GM21423 (cell line): ENCODE measurements around the gene HBP1.
"Not testable (repeated sequence)": the region's sequence is repeated elsewhere in the genome, so short reads cannot be mapped to it uniquely, and the experiment has no call there.

Experiments used
- ATAC-seq: cut with Tn5 transposase; IDR thresholded peaks from one replicate; pipeline ENCODE4 v1.9.1; 2021; ENCODE audit warnings: mild to moderate bottlenecking, moderate library complexity; ENCODE audit not compliant: unreplicated experiment

Gene HBP1

DNA sequence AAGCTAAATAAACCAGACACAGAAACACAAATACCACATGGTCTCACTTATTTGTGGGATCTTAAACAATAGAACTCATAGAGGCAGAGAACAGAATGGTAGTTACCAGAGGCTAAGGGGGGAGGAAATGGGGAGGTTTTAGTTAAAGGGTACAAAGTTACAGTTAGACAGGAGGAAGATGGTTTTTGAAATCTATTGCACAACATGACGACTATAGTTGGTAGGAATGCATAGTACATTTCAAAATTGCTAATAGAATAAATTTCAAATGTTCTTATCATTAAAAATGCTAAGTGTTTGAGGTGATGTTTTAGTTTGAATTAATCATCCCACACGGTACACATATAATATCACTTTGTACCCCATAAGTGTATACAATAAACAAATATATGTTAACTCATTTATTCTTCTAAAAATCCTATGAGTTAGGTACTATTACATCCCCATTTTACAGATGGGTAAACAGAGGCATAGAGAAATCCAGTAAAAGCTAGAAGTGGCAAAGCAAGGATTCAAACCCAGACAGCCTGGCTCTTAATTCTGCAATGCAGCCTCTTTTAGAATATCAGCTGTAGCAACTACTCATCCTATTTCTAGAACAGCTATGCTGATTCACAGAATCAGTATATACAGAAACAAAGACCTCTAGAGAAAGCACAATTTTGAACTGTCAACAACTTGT is 50.9 kb downstream of the HBP1 start:
- no peak for ATAC-seq

DNA sequence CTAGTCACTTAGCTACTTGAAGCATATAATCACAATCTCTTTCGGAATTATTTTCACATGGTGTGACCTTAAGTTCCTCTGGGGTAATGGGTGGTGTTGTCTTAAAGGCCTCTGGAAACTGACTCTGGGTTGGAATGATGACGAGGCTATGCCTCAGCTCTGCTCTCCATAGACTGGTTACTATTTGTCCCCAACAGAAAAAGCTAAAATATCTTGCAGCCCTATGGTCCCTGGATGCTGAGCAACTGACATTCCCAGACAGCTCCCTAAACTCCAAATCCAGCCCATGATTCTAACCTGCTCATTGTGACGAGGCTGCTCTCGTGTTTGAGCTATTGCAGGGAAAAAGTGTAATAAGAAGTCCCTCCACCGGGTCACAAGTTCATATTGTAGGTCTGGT is 51.6 kb downstream of the HBP1 start:
- ATAC-seq = no peak

DNA sequence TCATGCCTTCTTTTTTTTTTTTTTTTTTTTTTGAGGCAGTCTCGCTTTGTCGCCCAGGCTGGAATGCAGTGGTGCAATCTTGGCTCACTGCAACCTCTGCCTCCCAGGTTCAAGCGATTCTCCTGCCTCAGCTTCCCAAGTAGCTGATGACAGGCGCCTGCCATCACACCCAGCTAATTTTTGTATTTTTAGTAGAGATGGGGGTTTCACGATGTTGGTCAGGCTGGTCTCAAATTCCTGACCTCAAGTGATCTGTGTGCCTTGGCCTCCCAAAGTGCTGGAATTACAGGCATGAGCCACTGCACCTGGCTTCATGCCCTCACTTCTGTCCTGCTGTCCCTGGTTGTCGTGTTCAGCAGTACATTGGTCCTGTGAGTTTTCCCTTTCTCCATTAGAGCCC is 52.0 kb downstream of the HBP1 start:
- not testable (repeated sequence) for ATAC-seq

DNA sequence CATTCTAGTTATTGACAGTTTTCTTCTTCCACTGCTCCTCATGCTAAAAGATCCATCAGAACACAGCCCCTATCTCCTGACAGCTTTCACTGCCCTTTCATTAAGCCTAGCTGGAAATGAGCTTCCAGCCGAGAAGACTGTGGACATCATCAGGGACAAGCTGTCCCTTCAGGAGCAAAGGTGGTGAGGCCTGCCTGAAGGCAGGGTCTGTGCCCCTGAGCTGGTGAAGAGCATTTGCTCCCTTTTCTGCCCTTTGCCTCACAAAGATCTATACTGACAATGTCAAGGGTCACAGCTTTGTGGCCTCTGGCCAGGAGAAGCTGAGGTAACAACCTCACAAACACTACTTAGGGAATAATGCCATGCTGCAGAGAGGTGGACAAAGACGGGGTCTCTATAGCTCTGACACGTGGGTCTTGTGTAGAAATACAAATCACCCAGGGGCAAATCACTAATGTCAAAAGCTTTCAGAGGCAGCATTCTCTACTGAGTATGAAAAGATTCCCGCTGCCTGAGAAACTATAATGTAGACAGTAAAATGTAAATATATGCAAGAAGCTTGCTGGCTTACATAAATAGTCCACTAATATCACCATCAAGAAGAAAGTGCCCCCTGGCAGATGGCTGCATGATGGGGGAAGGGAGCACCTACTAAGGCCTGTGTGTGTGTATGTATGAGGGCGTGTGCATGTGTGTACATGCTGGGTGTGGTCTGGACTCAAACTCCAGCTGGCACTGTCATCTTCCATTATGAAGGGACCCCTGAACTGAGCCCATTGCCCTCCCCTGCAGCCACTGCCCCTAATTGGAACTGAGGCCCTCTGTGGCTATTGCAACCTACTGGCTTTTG is 55.8 kb downstream of the HBP1 start:
- no peak for ATAC-seq

DNA sequence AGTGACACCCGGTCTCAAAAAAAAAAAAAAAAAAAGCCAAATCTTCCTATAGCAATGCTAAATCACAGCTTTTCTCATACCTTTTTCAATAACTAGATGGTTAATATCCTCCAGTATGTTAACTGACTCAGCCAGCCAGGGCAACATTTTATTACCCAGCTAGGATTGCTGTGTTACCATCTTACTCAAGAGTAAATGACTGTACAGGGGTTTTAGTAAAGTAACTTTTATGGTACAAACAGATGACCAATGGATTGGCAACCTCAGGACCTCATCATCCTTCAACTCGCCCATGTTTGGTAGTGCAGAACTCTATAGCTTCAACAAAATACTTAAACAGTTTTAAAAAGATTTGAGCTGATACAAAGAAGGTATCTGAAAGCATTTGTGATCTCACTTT is 59.5 kb downstream of the HBP1 start:
- no peak for ATAC-seq

DNA sequence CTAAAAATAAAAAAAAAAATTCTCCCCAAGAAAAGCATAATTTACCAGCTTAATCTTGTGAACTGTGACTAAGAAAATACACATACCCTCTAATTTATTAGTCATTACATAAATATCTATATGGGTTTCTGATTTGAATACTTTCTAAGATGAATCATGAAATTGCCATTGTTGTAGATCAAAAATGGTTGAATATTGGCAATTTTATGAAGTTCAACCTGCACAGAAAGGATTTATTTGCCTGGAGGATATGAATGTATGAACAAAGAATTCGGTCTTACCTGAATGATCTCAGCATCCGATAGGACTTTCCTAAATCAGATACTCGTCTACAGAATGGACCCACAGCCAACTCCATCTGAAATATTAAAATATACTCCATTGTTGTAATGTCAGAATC is 61.5 kb downstream of the HBP1 start:
- ATAC-seq = no peak

DNA sequence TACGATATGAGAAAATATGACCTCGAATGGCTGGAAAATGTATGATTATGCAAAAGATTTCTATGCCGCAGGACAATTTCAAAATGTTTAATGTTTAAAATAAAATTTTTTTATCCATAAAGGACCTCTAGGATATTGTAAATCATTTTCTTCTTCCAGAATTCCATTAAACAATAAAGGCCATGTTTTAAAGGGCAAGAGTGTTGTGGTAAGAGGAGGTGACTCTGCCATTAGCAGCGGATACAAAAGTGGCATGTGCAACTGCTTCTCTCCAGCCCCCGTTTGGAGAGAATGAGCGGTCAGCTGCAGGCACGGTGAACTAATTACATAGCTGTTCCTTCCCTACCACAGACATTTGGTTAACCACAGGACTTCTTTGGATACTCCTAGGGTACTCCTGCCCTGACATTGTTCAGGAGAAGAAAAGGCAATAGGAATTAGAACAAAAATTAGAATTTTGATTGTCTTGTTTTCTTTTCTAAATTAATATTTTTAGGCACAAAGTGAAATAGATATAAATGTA is 63.8 kb downstream of the HBP1 start:
- no peak for ATAC-seq

DNA sequence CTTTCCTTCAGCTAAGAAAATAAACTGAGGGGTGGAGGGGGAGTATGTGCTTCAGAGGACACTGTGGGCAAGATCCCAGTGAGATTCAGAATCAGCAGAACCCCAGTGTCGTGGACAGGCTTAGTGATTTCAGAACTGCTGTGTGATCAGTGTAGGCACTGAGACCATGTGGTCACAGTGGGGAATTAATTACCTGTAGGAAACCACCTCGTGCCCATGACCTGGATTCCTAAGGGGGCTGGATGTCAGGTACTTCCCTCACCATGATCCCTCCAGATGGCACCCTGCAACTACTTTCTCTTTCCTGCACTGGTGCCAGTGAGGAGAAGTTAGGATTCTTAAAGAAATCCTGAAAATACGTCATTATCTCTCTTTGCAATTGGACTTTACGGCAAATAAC is 64.4 kb downstream of the HBP1 start:
- no peak for ATAC-seq

DNA sequence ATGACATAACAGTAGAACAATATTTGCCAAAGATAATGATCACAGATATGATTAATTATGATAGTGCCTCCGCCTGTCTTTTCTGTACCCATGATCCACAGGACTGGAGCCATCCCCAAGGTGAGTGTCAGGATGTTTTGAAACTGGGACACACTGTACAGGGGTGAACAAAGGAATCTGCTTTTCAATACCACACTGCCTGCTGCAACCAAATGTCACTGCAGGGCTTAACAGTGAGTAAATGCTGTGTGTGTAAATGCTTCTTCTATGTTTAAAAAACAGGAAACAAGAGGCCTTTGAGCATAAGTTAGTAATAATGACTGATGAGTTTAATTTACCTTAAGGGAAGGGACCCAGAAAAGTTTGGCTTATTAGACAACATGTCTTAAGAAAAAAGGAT is 65.2 kb downstream of the HBP1 start:
- no peak for ATAC-seq

DNA sequence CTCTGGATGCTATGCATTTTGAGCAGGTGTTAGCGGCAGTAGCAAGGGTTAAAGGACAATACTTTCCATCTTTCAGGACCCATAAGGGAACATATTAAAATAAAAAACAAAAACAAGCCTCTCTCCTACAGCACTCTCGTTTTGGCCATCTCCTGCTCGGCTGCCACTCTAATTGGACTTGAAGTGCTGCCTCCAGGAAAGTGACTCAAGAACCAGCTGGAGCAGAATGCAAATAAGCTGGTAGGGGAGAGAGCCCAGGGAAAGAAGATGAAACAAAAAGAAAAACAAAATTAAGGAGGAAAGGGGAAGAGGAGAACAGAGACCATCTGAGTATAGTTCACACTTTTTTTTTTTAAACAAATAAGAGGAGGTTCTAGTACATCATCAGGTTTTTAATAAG is 65.6 kb downstream of the HBP1 start:
- ATAC-seq = no peak

DNA sequence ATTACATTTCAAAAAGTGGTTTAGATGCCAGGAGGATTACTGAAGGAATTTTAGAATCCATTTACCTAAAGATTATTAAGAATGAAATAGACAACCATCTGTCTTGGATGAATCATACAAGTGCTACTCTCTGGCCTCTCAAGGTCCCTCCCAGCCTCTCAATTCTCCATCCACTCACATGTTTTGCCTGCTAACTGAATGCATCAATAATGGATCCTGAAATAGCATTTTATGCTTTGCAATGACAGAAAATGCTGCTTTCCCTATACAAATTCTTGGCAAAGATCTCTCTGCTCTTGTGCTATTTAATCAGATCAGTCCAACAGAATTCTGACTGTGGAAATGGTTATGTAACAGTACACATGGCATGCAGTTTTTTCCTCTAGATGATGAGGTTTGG is 68.1 kb downstream of the HBP1 start:
- no peak for ATAC-seq

DNA sequence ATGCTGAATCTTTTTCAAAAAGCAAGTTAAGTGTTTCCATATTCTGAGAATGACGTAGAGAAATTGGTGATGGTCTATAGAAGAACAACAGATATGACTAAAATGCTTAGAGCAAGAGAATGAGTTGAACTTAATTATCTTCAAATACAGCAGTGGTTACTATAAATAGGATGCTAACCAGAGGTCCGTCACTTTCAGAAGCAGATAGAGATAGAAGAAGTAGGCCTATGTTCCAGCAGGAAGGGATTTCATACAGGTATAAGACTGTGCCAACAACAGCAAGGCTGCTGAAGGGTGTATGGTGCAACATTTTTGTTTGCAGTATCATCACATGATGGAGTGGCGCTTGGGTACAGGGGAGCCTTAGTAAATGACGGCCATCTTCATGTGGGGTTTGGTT is 68.6 kb downstream of the HBP1 start:
- no peak for ATAC-seq

DNA sequence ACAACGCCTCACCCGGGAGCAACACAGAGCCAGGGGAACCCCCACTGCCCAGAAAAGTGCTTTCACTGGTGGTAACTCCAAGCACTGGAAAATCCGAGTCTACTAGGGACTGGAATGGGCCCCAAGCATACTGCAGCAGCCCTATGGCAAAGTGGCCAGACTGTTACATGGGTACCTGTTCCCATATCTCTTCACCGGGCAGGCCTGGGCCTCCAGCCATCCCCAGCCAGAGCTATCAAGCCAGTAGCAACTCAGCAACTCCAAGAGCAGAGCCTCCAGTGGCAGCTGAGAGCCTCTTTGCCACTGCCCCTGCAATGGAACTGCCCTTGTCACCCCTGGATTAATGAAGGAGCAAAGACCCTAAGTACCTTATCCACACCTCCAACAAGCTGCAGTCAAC is 73.5 kb downstream of the HBP1 start:
- no peak for ATAC-seq

DNA sequence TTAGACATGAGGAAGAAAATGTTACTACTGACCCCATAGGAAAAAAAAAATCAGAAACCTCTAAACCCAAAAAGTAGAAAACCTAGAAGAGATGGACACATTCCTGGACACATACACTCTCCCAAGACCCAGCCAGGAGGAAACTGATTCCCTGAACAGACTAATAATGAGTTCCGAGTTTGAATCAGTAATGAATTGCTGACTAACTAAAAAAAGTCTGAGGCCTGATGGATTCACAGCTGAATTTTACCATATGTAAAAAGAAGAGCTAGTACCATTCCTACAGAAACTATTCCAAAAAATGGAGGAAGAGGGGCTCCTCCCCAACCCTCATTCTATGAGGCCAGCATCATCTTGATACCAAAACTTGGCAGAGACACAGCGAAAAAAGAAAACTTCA is 75.8 kb downstream of the HBP1 start:
- no peak for ATAC-seq

DNA sequence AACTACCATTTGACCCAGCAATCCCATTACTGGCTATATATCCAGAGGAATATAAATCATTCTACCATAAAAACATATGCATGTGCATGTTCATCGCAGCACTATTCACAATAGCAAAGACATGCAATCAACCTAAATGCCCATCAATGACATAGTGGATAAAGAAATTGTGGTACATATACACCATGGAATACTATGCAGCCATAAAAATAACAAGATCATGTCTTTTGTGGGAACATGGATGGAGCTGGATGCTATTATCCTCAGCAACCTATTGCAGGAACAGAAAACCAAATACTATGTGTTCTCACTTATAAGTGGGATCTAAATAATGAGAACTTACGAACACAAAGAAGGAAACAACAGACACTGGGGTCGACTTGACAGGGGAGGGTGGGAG is 78.0 kb downstream of the HBP1 start:
- not testable (repeated sequence) for ATAC-seq

DNA sequence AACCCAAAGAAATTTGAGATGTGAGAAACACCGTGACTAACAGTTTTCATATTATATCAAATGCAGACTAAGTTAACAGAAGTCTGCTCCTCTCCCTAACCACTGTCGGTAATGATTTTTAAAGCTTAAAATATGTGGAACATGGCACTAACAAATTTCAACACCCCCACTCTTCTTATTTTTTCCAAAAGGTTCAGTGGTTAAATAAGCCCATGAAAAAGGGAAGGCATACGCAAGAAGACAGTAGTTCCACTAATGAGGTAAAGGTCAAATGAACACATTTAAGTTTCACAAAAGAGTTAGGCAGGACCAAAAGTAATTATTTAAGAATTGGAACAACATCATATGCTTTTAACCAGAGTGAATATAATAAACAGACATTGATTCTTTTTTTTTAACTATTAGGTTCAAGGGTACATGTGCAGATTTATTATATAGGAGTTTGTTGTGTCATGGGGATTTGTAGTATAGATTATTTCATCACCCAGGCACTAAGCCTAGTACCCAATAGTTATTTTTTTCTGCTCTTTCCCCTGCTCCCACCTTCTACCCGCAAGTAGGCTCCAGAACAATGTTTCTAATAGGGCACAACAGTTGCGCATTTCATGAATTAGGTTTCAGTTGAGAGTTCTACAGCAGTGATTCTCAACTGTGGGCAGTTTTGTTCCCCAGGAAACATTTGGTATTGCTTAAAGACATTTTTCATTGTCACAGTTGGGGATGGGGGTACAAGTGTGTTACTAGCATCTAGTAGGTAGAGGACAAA is 79.9 kb downstream of the HBP1 start:
- ATAC-seq = no peak

DNA sequence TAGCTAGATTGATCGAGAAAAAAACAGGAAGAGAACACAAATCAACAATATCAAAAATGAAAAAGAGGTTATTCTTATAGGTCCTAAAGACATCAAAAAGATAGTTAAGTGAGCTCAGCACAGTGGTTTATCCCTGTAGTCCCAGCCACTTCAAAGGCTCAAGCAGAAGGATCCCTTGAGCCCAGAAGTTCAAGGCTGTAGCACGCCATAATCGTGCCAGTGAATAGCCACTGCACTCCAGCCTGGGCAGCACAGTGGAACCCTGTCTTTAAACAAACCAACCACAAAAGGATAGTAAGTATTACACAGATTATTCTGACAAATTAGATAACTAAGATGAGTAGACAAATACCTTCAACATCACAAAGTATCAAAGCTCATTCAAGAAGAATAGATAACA is 83.2 kb downstream of the HBP1 start:
- no peak for ATAC-seq
